Liver (tissue), 9 donors: Measurements from ENCODE around the gene RICTOR. TPM values are rescaled to one million over a fixed set of nuclear protein-coding genes. Genes with fewer than 3 reads are reported as not detected.

ENCODE experiments used
- DNase-seq: peaks from one replicate; pipeline ENCODE4 v3.0.0-alpha.2; 2017; ENCODE audit warnings: low spot score
- H3K27ac ChIP-seq, 2 donors: one replicate each; pipeline ENCODE4 v1.7.0; 2013; ENCODE audit warnings: inconsistent platforms in 2 of 2, low read length in 2 of 2, control low read depth in 1 of 2, low read depth in 1 of 2, mild to moderate bottlenecking in 1 of 2
- H3K27me3 ChIP-seq, 4 donors: one replicate each; pipeline versions ENCODE4 v1.6.1 to v1.7.0; 2013; ENCODE audit warnings: low read length in 3 of 4, inconsistent platforms in 1 of 4, mild to moderate bottlenecking in 1 of 4, moderate library complexity in 1 of 4; ENCODE audit not compliant: control insufficient read depth in 4 of 4, insufficient read depth in 4 of 4
- H3K36me3 ChIP-seq, 4 donors: one replicate each; pipeline versions ENCODE4 v1.6.1 to v1.7.0; 2013; ENCODE audit warnings: low read length in 3 of 4, mild to moderate bottlenecking in 3 of 4, low read depth in 1 of 4, moderate library complexity in 1 of 4; ENCODE audit not compliant: control insufficient read depth in 4 of 4, insufficient read depth in 3 of 4
- H3K4me1 ChIP-seq, 4 donors: one replicate each; pipeline versions ENCODE4 v1.6.1 to v1.7.0; 2013; ENCODE audit warnings: low read length in 3 of 4, mild to moderate bottlenecking in 3 of 4, moderate library complexity in 1 of 4; ENCODE audit not compliant: control insufficient read depth in 4 of 4, insufficient read depth in 4 of 4
- H3K4me3 ChIP-seq, 3 donors: one replicate each; pipeline versions ENCODE4 v1.6.1 to v1.7.0; 2013; ENCODE audit warnings: low read length in 3 of 3, control low read depth in 1 of 3, low read depth in 1 of 3, mild to moderate bottlenecking in 1 of 3
- H3K9ac ChIP-seq, 2 donors: one replicate each; pipeline ENCODE4 v1.7.0; 2013; ENCODE audit warnings: low read length in 2 of 2, mild to moderate bottlenecking in 2 of 2, moderate library complexity in 2 of 2, control low read depth in 1 of 2, low read depth in 1 of 2
- H3K9me3 ChIP-seq, 4 donors: one replicate each; pipeline versions ENCODE4 v1.6.1 to v1.7.0; 2013; ENCODE audit warnings: low read length in 3 of 4; ENCODE audit not compliant: control insufficient read depth in 4 of 4
- ATF3 ChIP-seq: IDR thresholded peaks from 2 replicates; pipeline ENCODE4 v1.6.1; 2016; ENCODE audit warnings: antibody characterized with exemption
- CTCF ChIP-seq: fragments of 150-350 bp; IDR thresholded peaks from 2 replicates; pipeline ENCODE4 v1.5.1; 2017; ENCODE audit warnings: improper control_type of control experiment, low read depth, low read length; ENCODE audit not compliant: missing input control
- FOXA1 ChIP-seq: IDR thresholded peaks from 2 replicates; pipeline ENCODE4 v1.6.1; 2016; ENCODE audit warnings: antibody characterized with exemption
- FOXA2 ChIP-seq: IDR thresholded peaks from 2 replicates; pipeline ENCODE4 v1.6.1; 2016; ENCODE audit warnings: antibody characterized with exemption
- GABPA ChIP-seq, 2 donors: IDR thresholded peaks in 1 of 2; conservative IDR thresholded peaks in 1 of 2; 2 replicates each; pipeline ENCODE4 v1.6.1; 2016; ENCODE audit warnings: antibody characterized with exemption in 2 of 2, mild to moderate bottlenecking in 1 of 2, moderate library complexity in 1 of 2
- HNF4A ChIP-seq, 2 donors: conservative IDR thresholded peaks; 2 replicates each; pipeline ENCODE4 v1.6.1; 2016; ENCODE audit warnings: antibody characterized with exemption in 2 of 2, mild to moderate bottlenecking in 2 of 2
- HNF4G ChIP-seq: IDR thresholded peaks from 2 replicates; pipeline ENCODE4 v1.6.1; 2016; ENCODE audit warnings: antibody characterized with exemption
- JUND ChIP-seq, 2 donors: IDR thresholded peaks; 2 replicates each; pipeline ENCODE4 v1.6.1; 2016; ENCODE audit warnings: antibody characterized with exemption in 2 of 2
- MAX ChIP-seq: IDR thresholded peaks from 2 replicates; pipeline ENCODE4 v1.6.1; 2016; ENCODE audit warnings: antibody characterized with exemption
- NR2F2 ChIP-seq: IDR thresholded peaks from 2 replicates; pipeline ENCODE4 v1.6.1; 2016; ENCODE audit warnings: antibody characterized with exemption
- RAD21 ChIP-seq, 2 donors: IDR thresholded peaks; 2 replicates each; pipeline ENCODE4 v1.6.1; 2016; ENCODE audit warnings: antibody characterized with exemption in 2 of 2, mild to moderate bottlenecking in 2 of 2
- REST ChIP-seq: IDR thresholded peaks from 2 replicates; pipeline ENCODE4 v1.6.1; 2016; ENCODE audit warnings: antibody characterized with exemption, mild to moderate bottlenecking
- RXRA ChIP-seq, 2 donors: IDR thresholded peaks; 2 replicates each; pipeline ENCODE4 v1.6.1; 2017 to 2018; ENCODE audit warnings: antibody characterized with exemption in 2 of 2, mild to moderate bottlenecking in 1 of 2
- TAF1 ChIP-seq: conservative IDR thresholded peaks from 2 replicates; pipeline ENCODE4 v1.6.1; 2016; ENCODE audit warnings: antibody characterized with exemption, mild to moderate bottlenecking
- YY1 ChIP-seq: IDR thresholded peaks from 2 replicates; pipeline ENCODE4 v1.6.1; 2016; ENCODE audit warnings: antibody characterized with exemption, mild to moderate bottlenecking
- WGBS: extraction: QIAGEN DNeasy Blood & Tissue Kit; methylation state at CpG from one replicate; pipeline ENCODE4 v1.1.7; 2013; 5-methylcytosine and 5-hydroxymethylcytosine counted together
- polyA plus RNA-seq, 2 donors: library from polyadenylated mRNA; stranded (reverse) in 1 of 2; unstranded in 1 of 2; fragments of 200-250 nt in 1 of 2; fragments of >200 nt in 1 of 2; fragmentation: Nextera tagmentation in 1 of 2; extraction: Ambion mirVana in 1 of 2; gene quantifications; one replicate each; pipeline versions ENCODE4 v1.2.1 to v1.2.3, GENCODE V29; 2013 to 2015
- total RNA-seq, 2 donors: library from RNA; depleted of rRNA; stranded (reverse); fragments of >200 nt; gene quantifications; one replicate each; pipeline ENCODE4 v1.2.3, GENCODE V29; 2014
- donor health status: healthy.
- donor health status: healthy.
- donor health status: healthy.
- donor health status: healthy.
- donor health status: healthy.

The RICTOR gene
- total and polyA plus RNA-seq, 4 donors, result 2.1 to 24.0 (median 15.0) TPM

GRCh38 chr5:39023121-39023520 is 51.1 kb downstream of the RICTOR start:
- Histone ChIP-seq H3K4me1 (no peaks in the 10 kb centered on the region), H3K27ac (no peak overlapping the region), H3K9ac (no peak overlapping the region), H3K27me3 (no peaks in the 10 kb centered on the region), H3K4me3 (no peak overlapping the region), H3K9me3 (peaks cover 0 to 4% (median 0%) of the 10 kb centered on the region in 4 donors), H3K36me3 (peaks cover 0 to 7% (median 4%) of the 10 kb centered on the region in 4 donors)
- WGBS, result 94% methylated on average over 4 of the region's 4 CpGs
- no peak for DNase-seq
- TF ChIP-seq REST (no peak), ATF3 (no peak), RAD21 (IDR thresholded peaks at IDR 0.05) (no peak), FOXA1 (no peak), GABPA (IDR thresholded peaks at IDR 0.05 in 1 of 2, conservative IDR thresholded peaks at IDR 0.05 in 1 of 2) (no peak), MAX (no peak)

GRCh38 chr5:39022151-39022550 is 52.0 kb downstream of the RICTOR start:
- over 99% methylated on average over 4 of the region's 4 CpGs for WGBS
- no peak overlapping the region for H3K9ac ChIP-seq
- H3K36me3 ChIP-seq, result peaks cover 0 to 8% (median 4%) of the 10 kb centered on the region in 4 donors
- H3K4me3 ChIP-seq, result no peak overlapping the region
- DNase-seq, result no peak
- H3K27ac ChIP-seq, result no peak overlapping the region
- H3K9me3 ChIP-seq, result no peaks in the 10 kb centered on the region
- TF ChIP-seq NR2F2 (no peak), YY1 (no peak), FOXA1 (no peak), ATF3 (no peak), REST (no peak), HNF4A (conservative IDR thresholded peaks at IDR 0.05) (no peak), JUND (IDR thresholded peaks at IDR 0.05) (no peak), MAX (no peak), HNF4G (no peak), CTCF (no peak), TAF1 (no peak), RXRA (IDR thresholded peaks at IDR 0.05) (no peak), FOXA2 (no peak)
- H3K4me1 ChIP-seq, result no peaks in the 10 kb centered on the region
- no peaks in the 10 kb centered on the region for H3K27me3 ChIP-seq
